ENCODE results near the gene BCAP31. TPM values are rescaled to one million over a fixed set of nuclear protein-coding genes. Genes with fewer than 3 reads are reported as not detected.

Gene BCAP31
- total RNA-seq, 2 experiments from 2014 or later = 42.1 to 43.1 TPM

DNA sequence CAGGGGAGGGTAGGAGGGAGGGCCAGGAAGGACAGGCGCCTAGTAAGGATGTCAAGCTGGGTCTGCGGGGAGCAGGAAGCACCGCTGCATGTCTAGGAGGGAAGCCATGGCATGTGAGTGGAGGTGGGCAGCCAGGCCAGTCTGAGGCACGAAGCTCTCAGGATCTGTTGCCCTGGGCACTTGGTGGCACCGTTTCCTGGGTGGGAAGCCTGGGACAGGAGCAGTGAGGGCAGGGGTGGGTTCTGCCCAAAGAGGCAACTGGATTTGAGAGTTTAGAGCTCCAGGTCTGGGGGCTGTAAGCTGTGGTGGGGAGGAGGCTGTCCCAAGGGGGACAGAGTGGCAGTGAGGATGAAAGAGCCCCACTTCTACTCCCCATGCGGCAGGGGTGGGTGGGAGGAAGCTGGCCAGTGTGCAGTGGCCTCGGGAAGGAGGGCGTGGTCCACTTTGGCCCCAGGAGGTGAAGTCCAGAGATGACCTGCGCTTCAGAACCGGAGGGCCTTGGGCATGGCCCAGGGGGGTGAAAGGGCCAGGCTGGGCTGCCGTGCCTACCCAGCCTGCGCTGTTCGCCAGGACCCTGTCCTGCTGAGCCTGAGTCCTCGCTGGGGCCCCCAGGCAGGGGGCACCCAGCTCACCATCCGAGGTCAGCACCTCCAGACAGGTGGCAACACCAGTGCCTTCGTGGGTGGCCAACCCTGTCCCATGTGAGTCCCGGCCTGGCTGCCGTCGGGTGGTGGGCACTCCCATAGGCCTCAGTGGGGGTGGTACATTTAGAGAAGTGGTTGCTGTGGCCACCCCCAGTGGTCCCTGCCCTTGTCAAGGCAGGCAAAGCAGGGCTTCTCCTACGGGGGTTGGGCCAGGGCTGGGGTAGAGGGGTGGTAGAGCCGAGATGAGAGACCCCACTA is 48.4 kb upstream of the BCAP31 start:
- Mint-ChIP-seq H3K4me3 (no peak overlapping the region), H3K4me1 (ENCODE audit: low read depth) (no peaks in the 10 kb centered on the region), H3K36me3 (ENCODE audit: low read depth) (no peaks in the 10 kb centered on the region), H3K27ac (no peak overlapping the region), H3K27me3 (no peaks in the 10 kb centered on the region), H3K9me3 (no peaks in the 10 kb centered on the region)
- TF ChIP-seq, protein P1, sequence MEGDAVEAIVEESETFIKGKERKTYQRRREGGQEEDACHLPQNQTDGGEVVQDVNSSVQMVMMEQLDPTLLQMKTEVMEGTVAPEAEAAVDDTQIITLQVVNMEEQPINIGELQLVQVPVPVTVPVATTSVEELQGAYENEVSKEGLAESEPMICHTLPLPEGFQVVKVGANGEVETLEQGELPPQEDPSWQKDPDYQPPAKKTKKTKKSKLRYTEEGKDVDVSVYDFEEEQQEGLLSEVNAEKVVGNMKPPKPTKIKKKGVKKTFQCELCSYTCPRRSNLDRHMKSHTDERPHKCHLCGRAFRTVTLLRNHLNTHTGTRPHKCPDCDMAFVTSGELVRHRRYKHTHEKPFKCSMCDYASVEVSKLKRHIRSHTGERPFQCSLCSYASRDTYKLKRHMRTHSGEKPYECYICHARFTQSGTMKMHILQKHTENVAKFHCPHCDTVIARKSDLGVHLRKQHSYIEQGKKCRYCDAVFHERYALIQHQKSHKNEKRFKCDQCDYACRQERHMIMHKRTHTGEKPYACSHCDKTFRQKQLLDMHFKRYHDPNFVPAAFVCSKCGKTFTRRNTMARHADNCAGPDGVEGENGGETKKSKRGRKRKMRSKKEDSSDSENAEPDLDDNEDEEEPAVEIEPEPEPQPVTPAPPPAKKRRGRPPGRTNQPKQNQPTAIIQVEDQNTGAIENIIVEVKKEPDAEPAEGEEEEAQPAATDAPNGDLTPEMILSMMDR (IDR thresholded peaks at IDR 0.05) = no peak
- POLR2A ChIA-PET = no interaction called here
- CTCF ChIA-PET = no interaction called here
- Histone ChIP-seq H3K4me1 (ENCODE audit: insufficient read depth, low read length) (peaks cover 4% of the 10 kb centered on the region), H3K27ac (ENCODE audit: low read depth in 1 of 2, low read length in 2 of 2) (no peak overlapping the region), H3K9me3 (ENCODE audit: control insufficient read depth in 1 of 2, insufficient read depth in 1 of 2, low read length in 2 of 2) (no peaks in the 10 kb centered on the region), H3K27me3 (ENCODE audit: control insufficient read depth in 1 of 2, insufficient read depth in 2 of 2, low read length in 2 of 2) (no peaks in the 10 kb centered on the region), H3K4me3 (ENCODE audit: low read length) (no peak overlapping the region), H3K36me3 (ENCODE audit: insufficient read depth, low read length) (no peaks in the 10 kb centered on the region)
- intact Hi-C loops (cut with DNase I, micrococcal nuclease) = no loop called here
- no peak for ATAC-seq (ENCODE audit: poor library complexity)
- peak in 1 of 14 experiments; percentile 2 for DNase-seq

DNA sequence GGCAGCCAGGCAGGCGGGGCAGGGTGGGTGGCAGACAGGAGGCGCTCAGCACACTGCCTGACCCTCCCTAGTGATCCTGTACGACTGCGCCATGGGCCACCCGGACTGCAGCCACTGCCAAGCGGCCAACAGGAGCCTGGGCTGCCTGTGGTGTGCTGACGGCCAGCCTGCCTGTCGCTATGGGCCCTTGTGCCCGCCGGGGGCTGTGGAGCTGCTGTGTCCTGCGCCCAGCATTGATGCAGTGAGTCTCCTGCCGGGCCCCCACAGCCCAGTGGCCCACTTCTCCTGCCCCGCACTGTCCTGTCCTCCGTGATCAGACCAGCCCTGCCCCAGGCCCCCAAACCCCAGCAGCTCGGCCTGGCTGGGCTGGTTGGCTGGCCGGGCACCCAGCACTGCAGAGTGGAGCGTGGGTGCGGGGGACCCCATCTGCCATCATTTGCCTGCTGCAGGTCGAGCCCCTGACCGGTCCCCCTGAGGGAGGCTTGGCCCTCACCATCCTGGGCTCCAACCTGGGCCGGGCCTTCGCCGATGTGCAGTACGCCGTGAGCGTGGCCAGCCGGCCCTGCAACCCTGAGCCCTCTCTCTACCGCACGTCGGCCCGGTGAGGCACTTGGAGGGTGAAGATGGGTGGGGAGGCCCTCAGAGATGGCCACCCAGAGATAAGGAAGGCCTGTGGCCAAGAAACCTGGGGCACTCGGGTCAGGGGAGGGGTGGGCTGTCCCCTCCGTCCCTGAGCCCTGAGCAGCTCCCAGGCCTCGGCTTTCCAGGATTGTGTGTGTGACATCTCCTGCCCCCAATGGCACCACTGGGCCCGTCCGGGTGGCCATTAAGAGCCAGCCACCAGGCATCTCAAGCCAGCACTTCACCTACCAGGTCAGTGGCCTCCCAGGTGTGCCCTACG is 47.5 kb upstream of the BCAP31 start:
- H3K27me3 Mint-ChIP-seq = no peaks in the 10 kb centered on the region
- H3K36me3 ChIP-seq (ENCODE audit: insufficient read depth, low read length) = no peaks in the 10 kb centered on the region
- TF ChIP-seq, protein P1 (IDR thresholded peaks at IDR 0.05) = no peak
- no peaks in the 10 kb centered on the region for H3K9me3 Mint-ChIP-seq
- no peak overlapping the region for H3K4me3 Mint-ChIP-seq
- H3K4me1 ChIP-seq (ENCODE audit: insufficient read depth, low read length) = peaks cover 4% of the 10 kb centered on the region
- no peak overlapping the region for H3K4me3 ChIP-seq (ENCODE audit: low read length)
- DNase-seq (peak in 2 of 14 experiments; percentile 4 to 8), ATAC-seq (ENCODE audit: poor library complexity) (no peak)
- no peak overlapping the region for H3K27ac ChIP-seq (ENCODE audit: low read depth in 1 of 2, low read length in 2 of 2)
- intact Hi-C loops (cut with DNase I, micrococcal nuclease) = no loop called here
- no peaks in the 10 kb centered on the region for H3K9me3 ChIP-seq (ENCODE audit: control insufficient read depth in 1 of 2, insufficient read depth in 1 of 2, low read length in 2 of 2)
- ChIA-PET CTCF (no interaction called here), POLR2A (no interaction called here)
- no peaks in the 10 kb centered on the region for H3K36me3 Mint-ChIP-seq (ENCODE audit: low read depth)
- H3K27ac Mint-ChIP-seq = no peak overlapping the region
- H3K27me3 ChIP-seq (ENCODE audit: control insufficient read depth in 1 of 2, insufficient read depth in 2 of 2, low read length in 2 of 2) = no peaks in the 10 kb centered on the region
- no peaks in the 10 kb centered on the region for H3K4me1 Mint-ChIP-seq (ENCODE audit: low read depth)

DNA sequence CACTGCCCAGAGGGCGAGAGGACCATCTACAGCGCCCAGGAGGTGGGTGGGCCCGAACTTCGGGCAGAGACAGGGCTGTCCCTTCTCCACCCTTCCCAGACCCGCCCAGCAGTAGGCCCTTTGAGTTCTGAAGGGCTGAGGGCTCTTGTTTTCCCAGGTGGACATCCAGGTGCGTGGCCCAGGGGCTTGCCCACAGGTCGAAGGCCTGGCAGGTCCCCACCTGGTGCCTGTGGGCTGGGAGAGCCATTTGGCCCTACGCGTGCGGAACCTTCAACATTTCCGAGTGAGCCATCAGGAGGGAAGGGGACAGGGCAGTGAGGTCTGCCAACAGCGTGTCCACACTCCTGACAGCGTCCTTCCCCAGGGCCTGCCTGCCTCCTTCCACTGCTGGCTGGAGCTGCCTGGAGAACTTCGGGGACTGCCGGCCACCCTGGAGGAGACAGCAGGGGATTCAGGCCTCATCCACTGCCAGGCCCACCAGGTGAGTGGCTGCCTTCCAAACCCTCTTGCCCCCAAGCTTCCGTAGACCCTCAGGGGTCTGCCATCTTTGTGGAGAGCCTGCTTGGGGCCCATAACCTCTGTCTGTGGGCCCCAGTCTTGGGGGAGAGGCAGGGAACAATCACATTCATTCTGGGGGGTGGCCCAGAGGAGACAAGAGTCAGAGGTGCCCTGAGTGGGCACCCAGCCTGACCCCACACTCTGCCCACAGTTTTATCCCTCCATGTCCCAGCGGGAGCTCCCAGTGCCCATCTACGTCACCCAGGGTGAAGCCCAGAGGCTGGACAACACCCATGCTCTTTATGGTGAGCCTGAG is 46.6 kb upstream of the BCAP31 start:
- Mint-ChIP-seq H3K36me3 (ENCODE audit: low read depth) (no peaks in the 10 kb centered on the region), H3K4me3 (no peak overlapping the region), H3K27ac (no peak overlapping the region), H3K27me3 (no peaks in the 10 kb centered on the region), H3K4me1 (ENCODE audit: low read depth) (no peaks in the 10 kb centered on the region), H3K9me3 (no peaks in the 10 kb centered on the region)
- ChIA-PET CTCF (no interaction called here), POLR2A (no interaction called here)
- Histone ChIP-seq H3K9me3 (ENCODE audit: control insufficient read depth in 1 of 2, insufficient read depth in 1 of 2, low read length in 2 of 2) (no peaks in the 10 kb centered on the region), H3K4me3 (ENCODE audit: low read length) (no peak overlapping the region), H3K4me1 (ENCODE audit: insufficient read depth, low read length) (peaks cover 4% of the 10 kb centered on the region), H3K27me3 (ENCODE audit: control insufficient read depth in 1 of 2, insufficient read depth in 2 of 2, low read length in 2 of 2) (no peaks in the 10 kb centered on the region), H3K27ac (ENCODE audit: low read depth in 1 of 2, low read length in 2 of 2) (no peak overlapping the region), H3K36me3 (ENCODE audit: insufficient read depth, low read length) (no peaks in the 10 kb centered on the region)
- ATAC-seq (ENCODE audit: poor library complexity) (no peak), DNase-seq (peak in 2 of 14 experiments; percentile 1 to 10)
- intact Hi-C loops (cut with DNase I, micrococcal nuclease) = no loop called here
- TF ChIP-seq, protein P1 (IDR thresholded peaks at IDR 0.05) = no peak
